Ovary (tissue), 9 donors: ENCODE data around the gene ITGAD. TPM values are rescaled to one million over a fixed set of nuclear protein-coding genes. Genes with fewer than 3 reads are reported as not detected.

ENCODE experiments used
- DNase-seq, 5 donors: peaks; one replicate each; pipeline ENCODE4 v3.0.0-alpha.2; 2019 to 2020
- H3K27ac ChIP-seq, 2 donors: fragments of 200-600 bp; one replicate each; pipeline versions ENCODE4 v1.5.1 to v1.8.0; 2019 to 2022
- H3K27me3 ChIP-seq: fragments of 200-600 bp; one replicate; pipeline ENCODE4 v1.8.0; 2022
- H3K36me3 ChIP-seq: fragments of 200-600 bp; sonication (generic); one replicate; pipeline ENCODE4 v1.5.1; 2019
- H3K4me1 ChIP-seq: one replicate; pipeline ENCODE4 v1.8.1; 2013; ENCODE audit warnings: mild to moderate bottlenecking, moderate library complexity; ENCODE audit not compliant: insufficient read depth
- H3K4me3 ChIP-seq: fragments of 200-600 bp; sonication (generic); one replicate; pipeline ENCODE4 v1.5.1; 2017
- H3K9me3 ChIP-seq, 2 donors: fragments of 200-600 bp in 1 of 2; sonication (generic) in 1 of 2; one replicate each; pipeline versions ENCODE4 v1.5.1 to v1.8.1; 2013 to 2019; ENCODE audit warnings: mild to moderate bottlenecking in 1 of 2, moderate library complexity in 1 of 2
- EP300 ChIP-seq: sonication (generic); formaldehyde crosslinking; IDR thresholded peaks from one replicate; pipeline ENCODE4 v1.6.1; 2017; ENCODE audit warnings: antibody characterized with exemption
- POLR2A ChIP-seq: fragments of 450-650 bp; IDR thresholded peaks from one replicate; pipeline ENCODE4 v1.6.1; 2017; ENCODE audit warnings: antibody characterized with exemption, mild to moderate bottlenecking, moderate library complexity
- WGBS, 3 donors: extraction: QIAGEN DNeasy Blood & Tissue Kit in 1 of 3; methylation state at CpG; one replicate each; pipeline versions ENCODE4 v1.1.5 to v1.1.7; 2013 to 2017; 5-methylcytosine and 5-hydroxymethylcytosine counted together
- intact Hi-C, 4 donors: fragments of 100-400 bp; cut with DNase I; formaldehyde crosslinking; loops; one replicate each; pipeline versions ENCODE4 v1.11.0 to v1.15.1; 2022 to 2023
- polyA plus RNA-seq, 2 donors: library from polyadenylated mRNA; stranded (reverse); fragments of 200-250 nt in 1 of 2; fragments of 350-450 nt in 1 of 2; fragmentation: Illumina TruSeq in 1 of 2; extraction: RNeasy Lipid Tissue Mini Kit (QIAGEN cat#74804) in 1 of 2; gene quantifications; one replicate each; pipeline ENCODE4 v1.2.3, GENCODE V29; 2013 to 2014
- total RNA-seq, 7 donors: library from RNA; depleted of rRNA in 2 of 7; stranded (reverse); fragments of >200 nt in 2 of 7; fragmentation: NEBNext Ultra II Directional in 3 of 7; extraction: Animal tissue kit (Norgen Biotek cat#: 25700) in 3 of 7; gene quantifications; one replicate each; pipeline versions ENCODE4 v1.1.0 to v1.2.4, GENCODE V29; 2016 to 2023
- TF ChIP-seq, protein P1 (sequence below), 3 donors: fragments of 450-650 bp in 2 of 3; fragments of 200-600 bp in 1 of 3; IDR thresholded peaks; one replicate each; pipeline versions ENCODE4 v1.5.1 to v1.8.0; 2016 to 2022; ENCODE audit warnings: antibody characterized with exemption in 3 of 3, mild to moderate bottlenecking in 1 of 3
- donor health status: DM: no; HTN: no; CAD: no; lungs with moderate emphysema.
- donor health status: DM: no; HTN: no; CAD: no.
- donor health status: Bipolar disorder and iron deficiency.
- donor health status: DM: yes; HTN: yes; CAD: no.
- donor health status: DM: no; HTN: no; CAD: no.
- donor health status: DM: yes; HTN: yes; CAD: no.

ITGAD gene
- total and polyA plus RNA-seq, 9 donors: 0.05 to 2.7 (median 0.13) TPM; not detected in 5

DNA sequence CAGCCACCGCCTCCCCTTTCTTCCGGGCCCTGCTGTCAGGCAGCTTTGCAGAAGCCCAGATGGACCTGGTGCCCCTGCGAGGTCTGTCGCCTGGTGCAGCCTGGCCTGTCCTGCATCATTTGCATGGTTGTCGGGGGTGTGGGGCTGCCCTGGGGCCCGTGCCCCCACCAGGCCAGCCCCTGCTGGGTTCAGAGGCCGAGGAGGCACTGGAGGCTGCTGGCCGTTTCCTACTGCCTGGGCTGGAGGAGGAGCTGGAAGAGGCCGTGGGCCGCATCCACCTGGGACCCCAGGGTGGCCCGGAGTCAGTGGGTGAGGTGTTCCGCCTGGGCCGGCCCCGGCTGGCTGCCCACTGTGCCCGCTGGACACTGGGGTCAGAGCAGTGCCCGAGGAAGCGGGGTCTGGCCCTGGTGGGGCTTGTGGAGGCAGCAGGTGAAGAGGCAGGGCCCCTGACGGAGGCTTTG lies 73.3 kb downstream of the ITGAD start:
- H3K27me3 ChIP-seq: no peaks in the 10 kb centered on the region
- peaks cover 4% of the 10 kb centered on the region for H3K4me1 ChIP-seq
- no peak overlapping the region for H3K4me3 ChIP-seq
- no peaks in the 10 kb centered on the region for H3K9me3 ChIP-seq
- TF ChIP-seq POLR2A (no peak), EP300 (no peak)
- TF ChIP-seq, protein P1, sequence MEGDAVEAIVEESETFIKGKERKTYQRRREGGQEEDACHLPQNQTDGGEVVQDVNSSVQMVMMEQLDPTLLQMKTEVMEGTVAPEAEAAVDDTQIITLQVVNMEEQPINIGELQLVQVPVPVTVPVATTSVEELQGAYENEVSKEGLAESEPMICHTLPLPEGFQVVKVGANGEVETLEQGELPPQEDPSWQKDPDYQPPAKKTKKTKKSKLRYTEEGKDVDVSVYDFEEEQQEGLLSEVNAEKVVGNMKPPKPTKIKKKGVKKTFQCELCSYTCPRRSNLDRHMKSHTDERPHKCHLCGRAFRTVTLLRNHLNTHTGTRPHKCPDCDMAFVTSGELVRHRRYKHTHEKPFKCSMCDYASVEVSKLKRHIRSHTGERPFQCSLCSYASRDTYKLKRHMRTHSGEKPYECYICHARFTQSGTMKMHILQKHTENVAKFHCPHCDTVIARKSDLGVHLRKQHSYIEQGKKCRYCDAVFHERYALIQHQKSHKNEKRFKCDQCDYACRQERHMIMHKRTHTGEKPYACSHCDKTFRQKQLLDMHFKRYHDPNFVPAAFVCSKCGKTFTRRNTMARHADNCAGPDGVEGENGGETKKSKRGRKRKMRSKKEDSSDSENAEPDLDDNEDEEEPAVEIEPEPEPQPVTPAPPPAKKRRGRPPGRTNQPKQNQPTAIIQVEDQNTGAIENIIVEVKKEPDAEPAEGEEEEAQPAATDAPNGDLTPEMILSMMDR (IDR thresholded peaks at IDR 0.05): no peak
- DNase-seq: peak in 2 of 5 donors; percentile 21 to 34
- no peak overlapping the region for H3K27ac ChIP-seq
- no peaks in the 10 kb centered on the region for H3K36me3 ChIP-seq
- 89 to 94% (median 90%) methylated on average over 18 of the region's 18 CpGs for WGBS, 3 donors
- intact Hi-C loops: no loop called here

DNA sequence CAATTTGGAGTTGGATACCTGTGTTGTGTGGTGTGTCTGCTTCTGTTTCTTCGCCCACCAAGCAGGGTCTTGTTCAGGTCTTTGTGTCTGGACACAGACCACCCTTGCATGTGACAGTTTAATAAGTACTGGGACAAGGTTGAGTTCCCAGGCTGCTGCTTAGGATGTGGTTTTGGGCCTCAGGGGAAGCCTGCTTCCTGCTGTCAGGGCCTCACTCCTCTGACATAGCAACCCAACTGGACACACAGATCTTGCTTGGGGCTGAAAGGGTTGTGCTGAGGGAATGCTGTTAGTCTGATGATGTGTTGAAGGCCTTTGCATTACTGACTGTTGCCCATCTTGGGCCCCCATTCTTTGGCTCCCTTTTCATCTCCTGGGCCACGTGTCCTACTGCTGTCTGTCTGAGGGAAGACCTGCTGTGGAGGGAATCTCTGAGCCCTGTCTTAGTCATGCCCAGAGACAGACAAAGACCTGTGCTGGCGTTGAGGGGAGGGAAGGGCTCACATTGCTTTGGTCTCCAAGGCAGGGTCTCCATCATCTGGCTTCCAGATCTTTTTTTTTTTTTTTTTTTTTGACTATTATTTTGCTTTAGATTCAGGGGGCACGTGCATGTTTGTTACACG lies 74.1 kb downstream of the ITGAD start:
- Histone ChIP-seq H3K27ac (no peak overlapping the region), H3K27me3 (no peaks in the 10 kb centered on the region), H3K4me1 (peaks cover 6% of the 10 kb centered on the region), H3K9me3 (no peaks in the 10 kb centered on the region), H3K36me3 (no peaks in the 10 kb centered on the region), H3K4me3 (no peak overlapping the region)
- DNase-seq: peak in 2 of 5 donors; percentile 5
- WGBS, 3 donors: 79 to 82% (median 80%) methylated on average over 5 of the region's 5 CpGs
- TF ChIP-seq EP300 (no peak), POLR2A (no peak)
- TF ChIP-seq, protein P1 (IDR thresholded peaks at IDR 0.05): no peak
- intact Hi-C loops: no loop called here

DNA sequence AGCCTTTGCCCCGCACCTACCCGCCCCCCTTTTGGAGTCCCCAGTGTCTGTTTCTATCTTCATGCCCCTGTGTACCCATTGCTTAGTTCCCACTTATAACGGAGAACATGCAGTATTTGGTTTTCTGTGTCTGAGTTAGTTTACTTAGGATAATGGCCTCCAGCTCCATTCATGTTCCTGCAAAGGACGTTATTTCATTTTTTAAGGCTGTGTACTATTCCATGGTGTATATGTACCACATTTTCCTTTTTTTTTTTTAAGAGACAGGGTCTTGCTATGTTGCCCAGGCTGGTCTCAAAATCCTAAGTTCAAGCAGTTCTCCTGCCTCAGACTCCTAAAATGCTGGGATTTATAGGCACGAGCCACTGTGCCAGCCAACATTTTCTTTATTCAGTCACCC lies 74.7 kb downstream of the ITGAD start:
- WGBS, 3 donors: 85 to 96% (median 95%) methylated on average over 5 of the region's 5 CpGs

DNA sequence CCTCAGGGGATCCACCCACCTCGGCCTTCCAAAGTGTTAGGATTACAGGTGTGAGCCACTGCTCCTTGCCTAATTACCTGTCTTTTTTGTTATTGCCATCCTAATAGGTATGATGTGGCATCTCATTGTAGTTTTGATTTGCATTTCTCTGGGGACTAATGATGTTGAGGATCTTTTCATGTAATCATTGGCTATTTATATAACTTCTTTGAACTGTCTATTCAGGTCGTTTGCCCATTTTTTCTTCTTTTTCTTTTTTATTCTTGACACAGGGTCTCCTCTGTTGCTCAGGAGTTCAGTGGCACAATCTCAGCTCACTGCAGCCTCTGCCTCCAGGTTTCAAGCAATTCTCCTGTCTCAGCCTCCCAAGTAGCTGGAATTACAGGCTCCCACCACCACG lies 77.5 kb downstream of the ITGAD start:
- Histone ChIP-seq H3K4me3 (no peak overlapping the region), H3K27ac (peak overlapping the region in 1 of 2 donors; percentile 87)

More for the DNA sequence above, 74.7 kb downstream of the ITGAD start:
- no peaks in the 10 kb centered on the region for H3K9me3 ChIP-seq
- peaks cover 6% of the 10 kb centered on the region for H3K4me1 ChIP-seq
- H3K27ac ChIP-seq: no peak overlapping the region
- TF ChIP-seq, protein P1 (IDR thresholded peaks at IDR 0.05): no peak
- TF ChIP-seq POLR2A (no peak), EP300 (no peak)
- intact Hi-C loops: no loop called here
- no peak for DNase-seq
- no peaks in the 10 kb centered on the region for H3K36me3 ChIP-seq
- no peaks in the 10 kb centered on the region for H3K27me3 ChIP-seq
- no peak overlapping the region for H3K4me3 ChIP-seq

More for the DNA sequence above, 77.5 kb downstream of the ITGAD start:
- no peaks in the 10 kb centered on the region for H3K9me3 ChIP-seq
- intact Hi-C loops: no loop called here
- WGBS, 3 donors: 78 to 81% (median 80%) methylated on average over 3 of the region's 3 CpGs
- H3K4me1 ChIP-seq: peaks cover 6% of the 10 kb centered on the region
- TF ChIP-seq, protein P1 (IDR thresholded peaks at IDR 0.05): no peak
- TF ChIP-seq POLR2A (no peak), EP300 (no peak)
- no peak for DNase-seq
- no peaks in the 10 kb centered on the region for H3K27me3 ChIP-seq
- no peaks in the 10 kb centered on the region for H3K36me3 ChIP-seq
